Measurements from ENCODE around the gene PRAMEF1. TPM values are rescaled to one million over a fixed set of nuclear protein-coding genes. Genes with fewer than 3 reads are reported as not detected.
"Not testable (repeated sequence)": the region's sequence is repeated elsewhere in the genome, so short reads cannot be mapped to it uniquely, and the experiment has no call there.

The PRAMEF1 gene, protein sequence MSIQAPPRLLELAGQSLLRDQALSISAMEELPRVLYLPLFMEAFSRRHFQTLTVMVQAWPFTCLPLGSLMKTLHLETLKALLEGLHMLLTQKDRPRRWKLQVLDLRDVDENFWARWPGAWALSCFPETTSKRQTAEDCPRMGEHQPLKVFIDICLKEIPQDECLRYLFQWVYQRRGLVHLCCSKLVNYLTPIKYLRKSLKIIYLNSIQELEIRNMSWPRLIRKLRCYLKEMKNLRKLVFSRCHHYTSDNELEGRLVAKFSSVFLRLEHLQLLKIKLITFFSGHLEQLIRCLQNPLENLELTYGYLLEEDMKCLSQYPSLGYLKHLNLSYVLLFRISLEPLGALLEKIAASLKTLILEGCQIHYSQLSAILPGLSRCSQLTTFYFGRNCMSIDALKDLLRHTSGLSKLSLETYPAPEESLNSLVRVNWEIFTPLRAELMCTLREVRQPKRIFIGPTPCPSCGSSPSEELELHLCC
- polyA plus RNA-seq (2013) = not detected

GRCh38 chr1:12791097-12791496, at the start of gene PRAMEF1:
TSS of gene PRAMEF1 (plus strand) at chr1:12791397. CDS start at chr1:12793228, 1,831 bp downstream.
- no CpG with 5 or more reads among the region's 5 CpGs for WGBS (ENCODE audit: insufficient coverage)
- H3K4me3 ChIP-seq (ENCODE audit: control insufficient read depth in 1 of 7, extremely low read depth in 1 of 7, insufficient read depth in 4 of 7, low read depth in 2 of 7, low read length in 6 of 7); CTCF ChIA-PET; DNase-seq; H3K9me3 ChIP-seq (ENCODE audit: control extremely low read depth in 1 of 5, control insufficient read depth in 4 of 5, insufficient read depth in 2 of 5, low read depth in 1 of 5, low read length in 4 of 5); POLR2A ChIA-PET; H3K27ac ChIP-seq (ENCODE audit: insufficient read depth in 1 of 2, low read depth in 1 of 2, low read length in 2 of 2, poor library complexity in 1 of 2, severe bottlenecking in 2 of 2); H3K27me3 ChIP-seq (replicated peaks in 2 of 5; ENCODE audit: control insufficient read depth in 4 of 5, insufficient read depth in 5 of 5, low read length in 4 of 5); H3K36me3 ChIP-seq (ENCODE audit: control insufficient read depth in 4 of 4, insufficient read depth in 4 of 4, low read length in 3 of 4); H3K4me1 ChIP-seq (ENCODE audit: control extremely low read depth in 1 of 4, control insufficient read depth in 4 of 4, insufficient read depth in 4 of 4, low read length in 3 of 4): not testable (repeated sequence)

- no peak for DNase-seq
- POLR2A ChIA-PET = no interaction called here
- CTCF ChIA-PET = no interaction called here
- Histone ChIP-seq H3K4me3 (ENCODE audit: control insufficient read depth in 1 of 7, extremely low read depth in 1 of 7, insufficient read depth in 4 of 7, low read depth in 2 of 7, low read length in 6 of 7) (no peak overlapping the region), H3K36me3 (ENCODE audit: control insufficient read depth in 4 of 4, insufficient read depth in 4 of 4, low read length in 3 of 4) (no peaks in the 10 kb centered on the region), H3K4me1 (ENCODE audit: control extremely low read depth in 1 of 4, control insufficient read depth in 4 of 4, insufficient read depth in 4 of 4, low read length in 3 of 4) (no peaks in the 10 kb centered on the region), H3K9me3 (ENCODE audit: control extremely low read depth in 1 of 5, control insufficient read depth in 4 of 5, insufficient read depth in 2 of 5, low read depth in 1 of 5, low read length in 4 of 5) (peaks cover 0 to 4% (median 3%) of the 10 kb centered on the region in 5 experiments), H3K27me3 (replicated peaks in 2 of 5; ENCODE audit: control insufficient read depth in 4 of 5, insufficient read depth in 5 of 5, low read length in 4 of 5) (peaks cover 0 to 2% (median 0%) of the 10 kb centered on the region in 5 experiments), H3K27ac (ENCODE audit: insufficient read depth in 1 of 2, low read depth in 1 of 2, low read length in 2 of 2, poor library complexity in 1 of 2, severe bottlenecking in 2 of 2) (no peak overlapping the region)
- 90% methylated on average over 2 of the region's 3 CpGs for WGBS (ENCODE audit: insufficient coverage)
Measured at GRCh38 chr1:12741946-12742345, 49.3 kb upstream of the PRAMEF1 start.

DNA sequence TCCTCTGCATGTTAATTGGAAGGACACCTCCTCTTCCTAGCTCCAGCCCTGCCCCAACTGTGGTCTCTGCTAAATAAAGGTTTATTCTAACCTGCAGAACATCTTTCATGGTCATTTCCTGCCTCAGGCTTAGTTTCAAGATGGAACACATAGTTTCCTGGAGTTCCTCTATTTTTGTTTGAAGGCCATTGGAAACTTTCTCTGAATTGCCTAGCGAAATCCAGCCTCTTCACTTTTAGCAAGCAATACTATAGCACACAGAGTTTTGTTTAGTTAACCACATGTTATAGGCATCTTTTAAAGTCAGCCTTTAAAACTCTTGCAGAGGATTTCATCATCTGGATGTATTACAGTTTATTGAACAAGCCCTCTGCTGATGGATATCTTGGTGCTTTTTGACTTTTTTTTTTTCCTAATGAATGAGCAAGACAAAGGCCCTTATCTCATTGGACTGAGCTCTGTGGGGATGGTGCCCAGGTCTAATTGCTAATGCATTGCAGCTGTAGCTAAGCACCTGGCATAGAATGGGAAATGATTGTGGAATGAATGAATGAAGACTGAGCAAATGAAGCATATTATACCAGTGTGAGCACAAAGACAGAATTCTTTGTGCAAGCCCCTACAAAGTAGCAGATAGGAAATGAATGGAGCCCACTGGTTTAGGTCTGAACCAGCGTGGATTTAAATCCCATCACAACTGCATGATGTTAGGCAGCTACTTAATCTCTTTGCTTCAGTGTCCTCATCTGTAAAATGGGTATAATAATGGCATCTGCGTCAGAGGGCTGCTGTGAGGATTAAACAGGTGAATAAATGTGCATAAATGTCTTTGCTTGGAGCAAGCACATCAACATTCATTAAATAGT, 45.8 kb upstream of the PRAMEF1 start:
- no peaks in the 10 kb centered on the region for H3K36me3 ChIP-seq (ENCODE audit: control insufficient read depth in 4 of 4, insufficient read depth in 4 of 4, low read length in 3 of 4)
- WGBS (ENCODE audit: insufficient coverage) = 92% methylated on average over 2 of the region's 3 CpGs
- H3K27ac ChIP-seq (ENCODE audit: insufficient read depth in 1 of 2, low read depth in 1 of 2, low read length in 2 of 2, poor library complexity in 1 of 2, severe bottlenecking in 2 of 2) = no peak overlapping the region
- H3K27me3 ChIP-seq (replicated peaks in 2 of 5; ENCODE audit: control insufficient read depth in 4 of 5, insufficient read depth in 5 of 5, low read length in 4 of 5) = peaks cover 0 to 2% (median 0%) of the 10 kb centered on the region in 5 experiments
- POLR2A ChIA-PET = no interaction called here
- no peak overlapping the region for H3K4me3 ChIP-seq (ENCODE audit: control insufficient read depth in 1 of 7, extremely low read depth in 1 of 7, insufficient read depth in 4 of 7, low read depth in 2 of 7, low read length in 6 of 7)
- CTCF ChIA-PET = no interaction called here
- no peak for DNase-seq
- no peaks in the 10 kb centered on the region for H3K4me1 ChIP-seq (ENCODE audit: control extremely low read depth in 1 of 4, control insufficient read depth in 4 of 4, insufficient read depth in 4 of 4, low read length in 3 of 4)
- peaks cover 6 to 26% (median 14%) of the 10 kb centered on the region in 5 experiments for H3K9me3 ChIP-seq (ENCODE audit: control extremely low read depth in 1 of 5, control insufficient read depth in 4 of 5, insufficient read depth in 2 of 5, low read depth in 1 of 5, low read length in 4 of 5)

DNA sequence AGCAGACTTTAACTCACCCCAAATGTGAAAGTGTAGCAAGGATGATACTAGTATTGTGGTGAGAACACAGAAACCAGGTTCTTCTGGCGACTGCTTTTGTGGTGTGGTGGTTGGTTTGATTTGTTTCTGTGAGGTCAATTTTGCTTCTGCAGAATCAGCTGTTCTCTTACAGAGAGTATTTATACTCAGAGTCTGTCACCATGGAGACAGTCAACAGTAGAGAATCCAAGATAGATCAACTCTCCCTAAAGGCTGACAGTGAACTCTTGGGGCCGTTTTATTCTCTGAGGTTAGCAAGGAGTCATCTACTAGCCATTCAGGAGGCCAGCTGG, 45.2 kb upstream of the PRAMEF1 start, which contains the start of gene CFAP107:
TSS of gene CFAP107 (plus strand) at position 209 of the 332 bp plus-strand sequence. CDS start 231 bp downstream, outside the sequence.
- no peak within 1 kb of the TSS for H3K4me3 ChIP-seq (ENCODE audit: control insufficient read depth in 1 of 7, extremely low read depth in 1 of 7, insufficient read depth in 4 of 7, low read depth in 2 of 7, low read length in 6 of 7)
- WGBS (ENCODE audit: insufficient coverage) = 90% methylated on average over 2 of the region's 2 CpGs
- peaks cover 0 to 2% (median 0%) of the 10 kb centered on the region in 5 experiments for H3K27me3 ChIP-seq (replicated peaks in 2 of 5; ENCODE audit: control insufficient read depth in 4 of 5, insufficient read depth in 5 of 5, low read length in 4 of 5)
- H3K36me3 ChIP-seq (ENCODE audit: control insufficient read depth in 4 of 4, insufficient read depth in 4 of 4, low read length in 3 of 4) = no peaks in the 10 kb centered on the region
- no peaks in the 10 kb centered on the region for H3K4me1 ChIP-seq (ENCODE audit: control extremely low read depth in 1 of 4, control insufficient read depth in 4 of 4, insufficient read depth in 4 of 4, low read length in 3 of 4)
- peak in 1 of 3 donors; percentile 4 for DNase-seq
- peaks cover 9 to 29% (median 14%) of the 10 kb centered on the region in 5 experiments for H3K9me3 ChIP-seq (ENCODE audit: control extremely low read depth in 1 of 5, control insufficient read depth in 4 of 5, insufficient read depth in 2 of 5, low read depth in 1 of 5, low read length in 4 of 5)
- H3K27ac ChIP-seq (ENCODE audit: insufficient read depth in 1 of 2, low read depth in 1 of 2, low read length in 2 of 2, poor library complexity in 1 of 2, severe bottlenecking in 2 of 2) = no peak within 1 kb of the TSS
- ChIA-PET CTCF (no interaction called here), POLR2A (no interaction called here)

DNA sequence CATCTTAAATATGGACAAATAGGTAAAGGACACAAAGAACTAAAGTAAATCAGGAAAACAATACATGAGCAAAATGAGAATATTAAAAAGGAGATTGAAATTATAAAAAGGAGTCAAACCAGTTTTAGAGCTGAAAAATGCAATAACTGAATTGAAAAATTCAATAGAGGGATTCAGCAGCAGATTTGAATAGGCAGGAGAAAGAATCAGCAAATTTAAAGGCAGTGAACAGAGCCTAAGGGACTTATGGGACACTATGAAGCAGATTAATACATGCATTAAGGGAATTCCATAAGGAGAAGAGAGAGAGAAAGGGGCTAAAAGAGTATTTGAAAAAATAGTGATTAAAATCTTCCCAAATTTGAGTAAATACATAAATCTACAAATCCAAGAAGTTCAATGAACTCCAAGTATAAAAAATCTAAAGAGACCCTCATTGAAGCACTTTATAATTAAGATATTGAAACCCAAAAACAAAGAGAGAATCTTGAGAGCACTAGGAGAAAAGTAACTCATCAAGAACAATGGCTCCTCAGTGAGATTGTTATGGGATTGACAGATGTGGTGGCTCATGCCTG, 42.3 kb upstream of the PRAMEF1 start:
- Histone ChIP-seq H3K9me3 (ENCODE audit: control extremely low read depth in 1 of 5, control insufficient read depth in 4 of 5, insufficient read depth in 2 of 5, low read depth in 1 of 5, low read length in 4 of 5) (peaks cover 9 to 29% (median 14%) of the 10 kb centered on the region in 5 experiments), H3K4me1 (ENCODE audit: control extremely low read depth in 1 of 4, control insufficient read depth in 4 of 4, insufficient read depth in 4 of 4, low read length in 3 of 4) (no peaks in the 10 kb centered on the region), H3K36me3 (ENCODE audit: control insufficient read depth in 4 of 4, insufficient read depth in 4 of 4, low read length in 3 of 4) (no peaks in the 10 kb centered on the region), H3K27me3 (replicated peaks in 2 of 5; ENCODE audit: control insufficient read depth in 4 of 5, insufficient read depth in 5 of 5, low read length in 4 of 5) (peaks cover 0 to 4% (median 0%) of the 10 kb centered on the region in 5 experiments), H3K27ac (ENCODE audit: insufficient read depth in 1 of 2, low read depth in 1 of 2, low read length in 2 of 2, poor library complexity in 1 of 2, severe bottlenecking in 2 of 2) (no peak overlapping the region), H3K4me3 (ENCODE audit: control insufficient read depth in 1 of 7, extremely low read depth in 1 of 7, insufficient read depth in 4 of 7, low read depth in 2 of 7, low read length in 6 of 7) (no peak overlapping the region)
- ChIA-PET POLR2A (no interaction called here), CTCF (no interaction called here)
- DNase-seq = no peak

GRCh38 chr1:12754738-12755137, 36.5 kb upstream of the PRAMEF1 start:
- ChIA-PET POLR2A (no interaction called here), CTCF (no interaction called here)
- Histone ChIP-seq H3K9me3 (ENCODE audit: control extremely low read depth in 1 of 5, control insufficient read depth in 4 of 5, insufficient read depth in 2 of 5, low read depth in 1 of 5, low read length in 4 of 5) (peaks cover 0 to 6% (median 0%) of the 10 kb centered on the region in 5 experiments), H3K27me3 (replicated peaks in 2 of 5; ENCODE audit: control insufficient read depth in 4 of 5, insufficient read depth in 5 of 5, low read length in 4 of 5) (peaks cover 0 to 29% (median 2%) of the 10 kb centered on the region in 5 experiments), H3K4me1 (ENCODE audit: control extremely low read depth in 1 of 4, control insufficient read depth in 4 of 4, insufficient read depth in 4 of 4, low read length in 3 of 4) (no peaks in the 10 kb centered on the region), H3K36me3 (ENCODE audit: control insufficient read depth in 4 of 4, insufficient read depth in 4 of 4, low read length in 3 of 4) (no peaks in the 10 kb centered on the region), H3K4me3 (ENCODE audit: control insufficient read depth in 1 of 7, extremely low read depth in 1 of 7, insufficient read depth in 4 of 7, low read depth in 2 of 7, low read length in 6 of 7) (no peak overlapping the region), H3K27ac (ENCODE audit: insufficient read depth in 1 of 2, low read depth in 1 of 2, low read length in 2 of 2, poor library complexity in 1 of 2, severe bottlenecking in 2 of 2) (no peak overlapping the region)
- DNase-seq = no peak
- 90% methylated on average over 1 of the region's 4 CpGs for WGBS (ENCODE audit: insufficient coverage)
